Mammary epithelial cell (primary cell): Measurements from ENCODE around the gene RPLP2.

Experiments used
- EZH2 ChIP-seq: IDR thresholded peaks from 2 replicates; pipeline ENCODE4 v1.6.1; 2012; ENCODE audit warnings: low read length, inconsistent platforms, borderline replicate concordance
- TF ChIP-seq, protein P1 (sequence below), 2 donors: IDR thresholded peaks in 1 of 2; conservative IDR thresholded peaks in 1 of 2; 2 replicates each; pipeline ENCODE4 v1.5.1; 2011 to 2012; ENCODE audit warnings: inconsistent platforms in 2 of 2, low read length in 2 of 2, mild to moderate bottlenecking in 2 of 2, control low read depth in 1 of 2, low read depth in 1 of 2; ENCODE audit not compliant: insufficient read depth in 1 of 2; ENCODE audit errors: extremely low read depth in 1 of 2

DNA sequence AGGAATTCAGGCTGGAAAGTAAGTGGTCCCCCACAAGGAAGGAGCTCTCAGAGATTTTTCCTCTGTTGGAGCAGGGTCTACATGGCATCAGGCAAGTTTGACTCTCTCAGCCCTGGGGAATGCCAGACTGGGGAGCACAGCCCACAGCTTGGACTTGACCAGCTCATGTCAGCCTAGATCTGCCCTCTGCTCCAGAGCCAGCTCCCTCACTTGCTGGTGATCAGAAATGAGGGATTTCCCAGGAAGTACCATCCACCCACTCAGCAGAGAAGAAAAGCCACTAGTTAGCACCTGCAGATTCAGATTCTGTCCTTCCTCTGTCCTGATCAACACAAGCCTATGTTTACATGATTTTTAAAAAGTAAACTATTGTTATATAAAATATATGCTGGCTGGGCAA is 49.5 kb upstream of the RPLP2 start:
- TF ChIP-seq, protein P1, sequence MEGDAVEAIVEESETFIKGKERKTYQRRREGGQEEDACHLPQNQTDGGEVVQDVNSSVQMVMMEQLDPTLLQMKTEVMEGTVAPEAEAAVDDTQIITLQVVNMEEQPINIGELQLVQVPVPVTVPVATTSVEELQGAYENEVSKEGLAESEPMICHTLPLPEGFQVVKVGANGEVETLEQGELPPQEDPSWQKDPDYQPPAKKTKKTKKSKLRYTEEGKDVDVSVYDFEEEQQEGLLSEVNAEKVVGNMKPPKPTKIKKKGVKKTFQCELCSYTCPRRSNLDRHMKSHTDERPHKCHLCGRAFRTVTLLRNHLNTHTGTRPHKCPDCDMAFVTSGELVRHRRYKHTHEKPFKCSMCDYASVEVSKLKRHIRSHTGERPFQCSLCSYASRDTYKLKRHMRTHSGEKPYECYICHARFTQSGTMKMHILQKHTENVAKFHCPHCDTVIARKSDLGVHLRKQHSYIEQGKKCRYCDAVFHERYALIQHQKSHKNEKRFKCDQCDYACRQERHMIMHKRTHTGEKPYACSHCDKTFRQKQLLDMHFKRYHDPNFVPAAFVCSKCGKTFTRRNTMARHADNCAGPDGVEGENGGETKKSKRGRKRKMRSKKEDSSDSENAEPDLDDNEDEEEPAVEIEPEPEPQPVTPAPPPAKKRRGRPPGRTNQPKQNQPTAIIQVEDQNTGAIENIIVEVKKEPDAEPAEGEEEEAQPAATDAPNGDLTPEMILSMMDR (conservative IDR thresholded peaks at IDR 0.05 in 1 of 2, IDR thresholded peaks at IDR 0.05 in 1 of 2; ENCODE audit: extremely low read depth in 1 of 2, insufficient read depth in 1 of 2, low read depth in 1 of 2, low read length in 2 of 2) = no peak
- TF ChIP-seq EZH2 = no peak
